HAP-1 (cell line): ENCODE results near the gene LRP1-AS.

Experiments
- DNase-seq, 2 experiments: peaks; one replicate each; pipeline ENCODE4 v3.0.0-alpha.2; 2016 to 2020; ENCODE audit warnings: low spot score in 2 of 2
- H3K27me3 ChIP-seq: fragments of 250-450 bp; sonication (Bioruptor Pico); 2 replicates; pipeline ENCODE4 v1.5.1; 2020; ENCODE audit warnings: low read depth, mild to moderate bottlenecking, moderate library complexity
- H3K36me3 ChIP-seq: fragments of 250-450 bp; sonication (Bioruptor Pico); replicated peaks from 2 replicates; pipeline ENCODE4 v1.5.1; 2020; ENCODE audit warnings: mild to moderate bottlenecking
- H3K4me1 ChIP-seq: fragments of 250-450 bp; sonication (Bioruptor Pico); 2 replicates; pipeline ENCODE4 v1.5.1; 2020; ENCODE audit warnings: mild to moderate bottlenecking
- H3K4me3 ChIP-seq: fragments of 250-450 bp; sonication (Bioruptor Pico); 2 replicates; pipeline ENCODE4 v1.5.1; 2020; ENCODE audit warnings: mild to moderate bottlenecking, moderate library complexity
- H3K9me3 ChIP-seq: fragments of 250-450 bp; sonication (Bioruptor Pico); 2 replicates; pipeline ENCODE4 v1.5.1; 2020; ENCODE audit warnings: mild to moderate bottlenecking, moderate library complexity
- in situ Hi-C: fragments of 300-500 bp; cut with MboI; formaldehyde crosslinking; loops from 3 replicates; pipeline ENCODE4 v1.14.3; 2020; ENCODE audit warnings: low sequenced_read_pairs, inconsistent platforms, mixed read lengths

Gene LRP1-AS

GRCh38 chr12:57175428-57176138, 28.2 kb upstream of the LRP1-AS start:
- in situ Hi-C loops, result loop anchor here (5.0 kb wide), 1 partner anchor 108 kb away; no protein-coding TSS in a partner anchor
- no peaks in the 10 kb centered on the region for H3K27me3 ChIP-seq
- peaks cover 3% of the 10 kb centered on the region; the same call in 1 of the 2 replicates for H3K4me1 ChIP-seq
- peaks cover 7% of the 10 kb centered on the region; the same call in 1 of the 2 replicates for H3K36me3 ChIP-seq
- no peaks in the 10 kb centered on the region for H3K9me3 ChIP-seq
- peak; percentile 66 to 93 for DNase-seq
- H3K4me3 ChIP-seq, result no peak overlapping the region

GRCh38 chr12:57173683-57174082, 26.3 kb upstream of the LRP1-AS start:
- in situ Hi-C loops, result no loop called here
- Histone ChIP-seq H3K4me3 (no peak overlapping the region), H3K36me3 (peaks cover 3% of the 10 kb centered on the region; the same call in 1 of the 2 replicates), H3K9me3 (no peaks in the 10 kb centered on the region), H3K27me3 (no peaks in the 10 kb centered on the region), H3K4me1 (peaks cover 3% of the 10 kb centered on the region; the same call in 1 of the 2 replicates)
- no peak for DNase-seq

- in situ Hi-C loops, result no loop called here
Observed at GRCh38 chr12:57173089-57173488, 25.7 kb upstream of the LRP1-AS start.

GRCh38 chr12:57171668-57172067, 24.2 kb upstream of the LRP1-AS start:
- H3K27me3 ChIP-seq, result no peaks in the 10 kb centered on the region
- no peaks in the 10 kb centered on the region for H3K9me3 ChIP-seq
- H3K4me1 ChIP-seq, result peaks cover 3% of the 10 kb centered on the region; the same call in 1 of the 2 replicates
- no peak for DNase-seq
- H3K36me3 ChIP-seq, result peaks cover 3% of the 10 kb centered on the region
- in situ Hi-C loops, result no loop called here
- H3K4me3 ChIP-seq, result no peak overlapping the region

More at GRCh38 chr12:57173089-57173488, 25.7 kb upstream of the LRP1-AS start:
- Histone ChIP-seq H3K4me3 (no peak overlapping the region), H3K4me1 (peaks cover 3% of the 10 kb centered on the region; the same call in 1 of the 2 replicates), H3K27me3 (no peaks in the 10 kb centered on the region), H3K36me3 (peaks cover 3% of the 10 kb centered on the region; the same call in 1 of the 2 replicates), H3K9me3 (no peaks in the 10 kb centered on the region)
- peak; percentile 12 to 63 for DNase-seq

- in situ Hi-C loops, result no loop called here
Observed at GRCh38 chr12:57170927-57171326, 23.5 kb upstream of the LRP1-AS start.

GRCh38 chr12:57170408-57170807, 23.0 kb upstream of the LRP1-AS start:
- in situ Hi-C loops, result no loop called here
- no peaks in the 10 kb centered on the region; the same call in 1 of the 2 replicates for H3K36me3 ChIP-seq
- no peak overlapping the region for H3K4me3 ChIP-seq
- H3K4me1 ChIP-seq, result no peaks in the 10 kb centered on the region; the same call in 1 of the 2 replicates
- no peaks in the 10 kb centered on the region for H3K27me3 ChIP-seq
- no peak for DNase-seq
- no peaks in the 10 kb centered on the region for H3K9me3 ChIP-seq

More at GRCh38 chr12:57170927-57171326, 23.5 kb upstream of the LRP1-AS start:
- Histone ChIP-seq H3K9me3 (no peaks in the 10 kb centered on the region), H3K4me1 (peaks cover 3% of the 10 kb centered on the region; the same call in 1 of the 2 replicates), H3K36me3 (peaks cover 1% of the 10 kb centered on the region), H3K4me3 (no peak overlapping the region), H3K27me3 (no peaks in the 10 kb centered on the region)
- no peak for DNase-seq

GRCh38 chr12:57169969-57170368, 22.6 kb upstream of the LRP1-AS start:
- no peak for DNase-seq
- H3K9me3 ChIP-seq, result no peaks in the 10 kb centered on the region
- H3K4me3 ChIP-seq, result no peak overlapping the region
- H3K27me3 ChIP-seq, result no peaks in the 10 kb centered on the region
- in situ Hi-C loops, result no loop called here
- no peaks in the 10 kb centered on the region; the same call in 1 of the 2 replicates for H3K36me3 ChIP-seq
- no peaks in the 10 kb centered on the region for H3K4me1 ChIP-seq

- no peaks in the 10 kb centered on the region; the same call in 1 of the 2 replicates for H3K36me3 ChIP-seq
- H3K4me3 ChIP-seq, result no peak overlapping the region
- H3K4me1 ChIP-seq, result no peaks in the 10 kb centered on the region
- H3K9me3 ChIP-seq, result no peaks in the 10 kb centered on the region
- in situ Hi-C loops, result no loop called here
- no peak for DNase-seq
- no peaks in the 10 kb centered on the region for H3K27me3 ChIP-seq
Observed at GRCh38 chr12:57169046-57169795, 21.8 kb upstream of the LRP1-AS start.

GRCh38 chr12:57168058-57168457, 20.6 kb upstream of the LRP1-AS start:
- in situ Hi-C loops, result no loop called here
- no peak for DNase-seq

GRCh38 chr12:57166971-57167371, 19.6 kb upstream of the LRP1-AS start:
- no peaks in the 10 kb centered on the region for H3K9me3 ChIP-seq
- H3K4me1 ChIP-seq, result no peaks in the 10 kb centered on the region
- in situ Hi-C loops, result no loop called here
- no peaks in the 10 kb centered on the region for H3K27me3 ChIP-seq
- H3K36me3 ChIP-seq, result no peaks in the 10 kb centered on the region; the same call in none of the 2 replicates
- no peak for DNase-seq
- no peak overlapping the region for H3K4me3 ChIP-seq

More at GRCh38 chr12:57168058-57168457, 20.6 kb upstream of the LRP1-AS start:
- H3K4me1 ChIP-seq, result no peaks in the 10 kb centered on the region
- H3K36me3 ChIP-seq, result no peaks in the 10 kb centered on the region; the same call in 1 of the 2 replicates
- no peaks in the 10 kb centered on the region for H3K27me3 ChIP-seq
- no peaks in the 10 kb centered on the region for H3K9me3 ChIP-seq
- no peak overlapping the region for H3K4me3 ChIP-seq

GRCh38 chr12:57165741-57166140, 18.3 kb upstream of the LRP1-AS start:
- H3K27me3 ChIP-seq, result no peaks in the 10 kb centered on the region
- H3K4me3 ChIP-seq, result no peak overlapping the region
- in situ Hi-C loops, result no loop called here
- no peaks in the 10 kb centered on the region for H3K4me1 ChIP-seq
- peaks cover 4% of the 10 kb centered on the region for H3K36me3 ChIP-seq
- no peaks in the 10 kb centered on the region for H3K9me3 ChIP-seq
- no peak for DNase-seq

GRCh38 chr12:57164966-57165625, 17.7 kb upstream of the LRP1-AS start:
- Histone ChIP-seq H3K27me3 (no peaks in the 10 kb centered on the region), H3K4me3 (no peak overlapping the region), H3K9me3 (no peaks in the 10 kb centered on the region), H3K4me1 (no peaks in the 10 kb centered on the region), H3K36me3 (peaks cover 6% of the 10 kb centered on the region)
- in situ Hi-C loops, result no loop called here
- no peak for DNase-seq

GRCh38 chr12:57164454-57164853, 17.0 kb upstream of the LRP1-AS start:
- in situ Hi-C loops, result no loop called here
- Histone ChIP-seq H3K4me3 (no peak overlapping the region), H3K36me3 (peaks cover 6% of the 10 kb centered on the region), H3K27me3 (no peaks in the 10 kb centered on the region), H3K9me3 (no peaks in the 10 kb centered on the region), H3K4me1 (no peaks in the 10 kb centered on the region)
- no peak for DNase-seq
